ENCODE data around the gene TMEM198. TPM values are rescaled to one million over a fixed set of nuclear protein-coding genes. Genes with fewer than 3 reads are reported as not detected.

Gene TMEM198
- total and polyA plus RNA-seq, 2 of the 4 experiments (the other 2 are of a cell fraction) = 0.18 to 2.2 TPM

DNA sequence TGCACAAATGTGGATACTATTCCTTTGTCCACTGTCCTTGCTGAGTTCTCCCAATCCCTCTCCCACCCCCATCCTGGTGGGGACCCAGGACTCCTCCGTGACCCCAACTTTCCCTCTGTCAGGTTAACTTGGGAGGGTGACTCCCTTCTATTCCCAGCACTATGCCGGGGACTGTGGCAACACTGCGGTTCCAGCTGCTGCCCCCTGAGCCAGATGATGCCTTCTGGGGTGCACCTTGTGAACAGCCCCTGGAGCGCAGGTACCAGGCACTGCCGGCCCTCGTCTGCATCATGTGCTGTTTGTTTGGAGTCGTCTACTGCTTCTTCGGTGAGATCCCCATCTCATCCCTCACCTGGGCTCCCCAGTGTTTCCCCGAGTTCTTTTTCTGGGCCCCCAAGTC, 739 bp downstream of the TMEM198 start:
- Histone ChIP-seq H3K14ac (replicated peaks; ENCODE audit: low read depth, low read length) (no peak overlapping the region), H2BK20ac (ENCODE audit: low read depth, low read length) (no peak overlapping the region), H4K8ac (ENCODE audit: low read depth in 2 of 2, low read length in 2 of 2) (no peak overlapping the region), H2AK5ac (ENCODE audit: low read depth, low read length) (no peak overlapping the region), H2AFZ (replicated peaks; ENCODE audit: low read length, poor library complexity) (no peak overlapping the region), H2BK15ac (ENCODE audit: low read depth, low read length) (no peak overlapping the region), H3K9ac (ENCODE audit: low read depth, low read length) (no peak overlapping the region; the same call in 1 of the 2 replicates), H2AK9ac (replicated peaks; ENCODE audit: low read depth, low read length, poor library complexity) (no peak overlapping the region), H3K9me3 (ENCODE audit: control insufficient read depth, insufficient read depth, low read length) (no peaks in the 10 kb centered on the region), H4K5ac (ENCODE audit: low read depth, low read length) (no peak overlapping the region), H3K27ac (ENCODE audit: insufficient read depth, low read length) (no peak overlapping the region), H3K36me3 (ENCODE audit: control insufficient read depth, insufficient read depth, low read length) (peaks cover 20% of the 10 kb centered on the region), H2BK5ac (ENCODE audit: low read depth, low read length, poor library complexity, severe bottlenecking) (no peak overlapping the region), H3K79me1 (ENCODE audit: low read depth in 1 of 2, low read length in 2 of 2) (peaks cover 6 to 29% of the 10 kb centered on the region in 2 experiments; a peak in 3 of 4 replicates), H3K4me2 (ENCODE audit: low read depth, low read length) (peak overlapping the region; percentile 50; the same call in 1 of the 2 replicates), H3K18ac (ENCODE audit: low read depth, low read length) (no peak overlapping the region), H3K27me3 (ENCODE audit: control insufficient read depth, insufficient read depth, low read length) (no peaks in the 10 kb centered on the region), H3K4ac (ENCODE audit: low read depth, low read length) (no peak overlapping the region), H4K91ac (ENCODE audit: insufficient read depth, low read depth, low read length) (no peak overlapping the region), H3K4me3 (ENCODE audit: insufficient read depth, low read depth, low read length) (no peak overlapping the region; the same call in 1 of the 2 replicates), H4K20me1 (ENCODE audit: insufficient read depth, low read length) (peaks cover 25% of the 10 kb centered on the region), H3K4me1 (ENCODE audit: control insufficient read depth, insufficient read depth, low read length) (peaks cover 9% of the 10 kb centered on the region), H3K56ac (ENCODE audit: extremely low read depth, insufficient read depth, low read length) (no peak overlapping the region), H3K9me1 (ENCODE audit: insufficient read depth, low read length) (peaks cover 2% of the 10 kb centered on the region; the same call in 1 of the 2 replicates), H2BK120ac (ENCODE audit: low read depth, low read length) (no peak overlapping the region), H3K23ac (ENCODE audit: low read depth, low read length) (no peak overlapping the region)
- in situ Hi-C loops (cut with MboI; ENCODE audit: low sequenced_read_pairs) = no loop called here
- WGBS, 2 experiments (ENCODE audit: extremely low coverage in 2 of 2, insufficient read length in 1 of 2) = 0% methylated on average over 1 of the region's 9 CpGs; no CpG with 5 or more reads in 1 of the 2 experiments
- ChIA-PET CTCF (interaction anchor here (1.3 kb wide), 1 partner anchor 15 kb away, joined by 8 read pairs; no protein-coding TSS in a partner anchor), POLR2A (ENCODE audit: unreplicated experiment) (no interaction called here)
- dilution Hi-C loops (cut with HindIII; ENCODE audit: low sequenced_read_pairs, unreplicated experiment) = no loop called here
- no peak for TF ChIP-seq BHLHE40 (IDR thresholded peaks at IDR 0.05; ENCODE audit: low read depth, low read length)
- TF ChIP-seq RAD21 (IDR thresholded peaks at IDR 0.05; ENCODE audit: low read length) = no peak
- no peak for TF ChIP-seq SMC3 (IDR thresholded peaks at IDR 0.05; ENCODE audit: low read depth, low read length)
- TF ChIP-seq MXI1 (IDR thresholded peaks at IDR 0.05; ENCODE audit: borderline replicate concordance, low read depth, low read length) = no peak
- no peak for TF ChIP-seq POLR2A (IDR thresholded peaks at IDR 0.05; ENCODE audit: low read depth, low read length)
- TF ChIP-seq MAZ (IDR thresholded peaks at IDR 0.05; ENCODE audit: borderline replicate concordance, low read depth, low read length) = no peak
- TF ChIP-seq, protein P1, sequence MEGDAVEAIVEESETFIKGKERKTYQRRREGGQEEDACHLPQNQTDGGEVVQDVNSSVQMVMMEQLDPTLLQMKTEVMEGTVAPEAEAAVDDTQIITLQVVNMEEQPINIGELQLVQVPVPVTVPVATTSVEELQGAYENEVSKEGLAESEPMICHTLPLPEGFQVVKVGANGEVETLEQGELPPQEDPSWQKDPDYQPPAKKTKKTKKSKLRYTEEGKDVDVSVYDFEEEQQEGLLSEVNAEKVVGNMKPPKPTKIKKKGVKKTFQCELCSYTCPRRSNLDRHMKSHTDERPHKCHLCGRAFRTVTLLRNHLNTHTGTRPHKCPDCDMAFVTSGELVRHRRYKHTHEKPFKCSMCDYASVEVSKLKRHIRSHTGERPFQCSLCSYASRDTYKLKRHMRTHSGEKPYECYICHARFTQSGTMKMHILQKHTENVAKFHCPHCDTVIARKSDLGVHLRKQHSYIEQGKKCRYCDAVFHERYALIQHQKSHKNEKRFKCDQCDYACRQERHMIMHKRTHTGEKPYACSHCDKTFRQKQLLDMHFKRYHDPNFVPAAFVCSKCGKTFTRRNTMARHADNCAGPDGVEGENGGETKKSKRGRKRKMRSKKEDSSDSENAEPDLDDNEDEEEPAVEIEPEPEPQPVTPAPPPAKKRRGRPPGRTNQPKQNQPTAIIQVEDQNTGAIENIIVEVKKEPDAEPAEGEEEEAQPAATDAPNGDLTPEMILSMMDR (conservative IDR thresholded peaks at IDR 0.05; ENCODE audit: low read depth, low read length) = no peak
- TF ChIP-seq NFE2L2 (IDR thresholded peaks at IDR 0.05; ENCODE audit: low read depth, low read length) = no peak
- no peak for TF ChIP-seq CHD1 (IDR thresholded peaks at IDR 0.05; ENCODE audit: low read depth, low read length)
- TF ChIP-seq CEBPB (IDR thresholded peaks at IDR 0.05; ENCODE audit: low read depth, low read length) = no peak
- TF ChIP-seq, protein P2, sequence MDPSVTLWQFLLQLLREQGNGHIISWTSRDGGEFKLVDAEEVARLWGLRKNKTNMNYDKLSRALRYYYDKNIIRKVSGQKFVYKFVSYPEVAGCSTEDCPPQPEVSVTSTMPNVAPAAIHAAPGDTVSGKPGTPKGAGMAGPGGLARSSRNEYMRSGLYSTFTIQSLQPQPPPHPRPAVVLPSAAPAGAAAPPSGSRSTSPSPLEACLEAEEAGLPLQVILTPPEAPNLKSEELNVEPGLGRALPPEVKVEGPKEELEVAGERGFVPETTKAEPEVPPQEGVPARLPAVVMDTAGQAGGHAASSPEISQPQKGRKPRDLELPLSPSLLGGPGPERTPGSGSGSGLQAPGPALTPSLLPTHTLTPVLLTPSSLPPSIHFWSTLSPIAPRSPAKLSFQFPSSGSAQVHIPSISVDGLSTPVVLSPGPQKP (IDR thresholded peaks at IDR 0.05; ENCODE audit: borderline replicate concordance, low read depth, low read length) = no peak
- TF ChIP-seq RFX5 (IDR thresholded peaks at IDR 0.05; ENCODE audit: low read depth, low read length) = no peak
- no peak for DNase-seq
- ATAC-seq (ENCODE audit: low read depth) = no peak
- no TSS peak for BruUV-seq (replicated peaks)
- intact Hi-C loops (cut with micrococcal nuclease) = no loop called here

Data from IMR-90 (cell line).